ENCODE data around the gene CHD5. TPM values are rescaled to one million over a fixed set of nuclear protein-coding genes. Genes with fewer than 3 reads are reported as not detected.

CHD5 gene
- polyA plus RNA-seq, 1 experiment: 0.02 TPM

- H3K27ac ChIP-seq (ENCODE audit: low read depth, low read length): no peak overlapping the region
- POLR2A ChIA-PET: no interaction called here
- H3K4me3 ChIP-seq (ENCODE audit: low read depth, low read length): no peak overlapping the region
- H3K27me3 ChIP-seq (ENCODE audit: control insufficient read depth, insufficient read depth, low read length): peaks cover 2% of the 10 kb centered on the region
- TF ChIP-seq, protein P1, sequence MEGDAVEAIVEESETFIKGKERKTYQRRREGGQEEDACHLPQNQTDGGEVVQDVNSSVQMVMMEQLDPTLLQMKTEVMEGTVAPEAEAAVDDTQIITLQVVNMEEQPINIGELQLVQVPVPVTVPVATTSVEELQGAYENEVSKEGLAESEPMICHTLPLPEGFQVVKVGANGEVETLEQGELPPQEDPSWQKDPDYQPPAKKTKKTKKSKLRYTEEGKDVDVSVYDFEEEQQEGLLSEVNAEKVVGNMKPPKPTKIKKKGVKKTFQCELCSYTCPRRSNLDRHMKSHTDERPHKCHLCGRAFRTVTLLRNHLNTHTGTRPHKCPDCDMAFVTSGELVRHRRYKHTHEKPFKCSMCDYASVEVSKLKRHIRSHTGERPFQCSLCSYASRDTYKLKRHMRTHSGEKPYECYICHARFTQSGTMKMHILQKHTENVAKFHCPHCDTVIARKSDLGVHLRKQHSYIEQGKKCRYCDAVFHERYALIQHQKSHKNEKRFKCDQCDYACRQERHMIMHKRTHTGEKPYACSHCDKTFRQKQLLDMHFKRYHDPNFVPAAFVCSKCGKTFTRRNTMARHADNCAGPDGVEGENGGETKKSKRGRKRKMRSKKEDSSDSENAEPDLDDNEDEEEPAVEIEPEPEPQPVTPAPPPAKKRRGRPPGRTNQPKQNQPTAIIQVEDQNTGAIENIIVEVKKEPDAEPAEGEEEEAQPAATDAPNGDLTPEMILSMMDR (IDR thresholded peaks at IDR 0.05; ENCODE audit: low read depth, low read length): no peak
- CTCF ChIA-PET: no interaction called here
- H3K9me3 ChIP-seq (ENCODE audit: control insufficient read depth, insufficient read depth, low read length): peaks cover 18% of the 10 kb centered on the region; the same call in 1 of the 2 replicates
- DNase-seq (ENCODE audit: low read depth, low spot score): no peak
Measured at GRCh38 chr1:6126028-6126427, 54.1 kb downstream of the CHD5 start.

- Histone ChIP-seq H3K4me3 (ENCODE audit: low read depth, low read length) (no peak overlapping the region), H3K27ac (ENCODE audit: low read depth, low read length) (no peak overlapping the region), H3K27me3 (ENCODE audit: control insufficient read depth, insufficient read depth, low read length) (peaks cover 2% of the 10 kb centered on the region), H3K9me3 (ENCODE audit: control insufficient read depth, insufficient read depth, low read length) (peaks cover 16% of the 10 kb centered on the region; the same call in 1 of the 2 replicates)
- TF ChIP-seq, protein P1 (IDR thresholded peaks at IDR 0.05; ENCODE audit: low read depth, low read length): no peak
- POLR2A ChIA-PET: no interaction called here
- no peak for DNase-seq (ENCODE audit: low read depth, low spot score)
- CTCF ChIA-PET: no interaction called here
Measured at GRCh38 chr1:6125366-6125765, 54.8 kb downstream of the CHD5 start.

DNA sequence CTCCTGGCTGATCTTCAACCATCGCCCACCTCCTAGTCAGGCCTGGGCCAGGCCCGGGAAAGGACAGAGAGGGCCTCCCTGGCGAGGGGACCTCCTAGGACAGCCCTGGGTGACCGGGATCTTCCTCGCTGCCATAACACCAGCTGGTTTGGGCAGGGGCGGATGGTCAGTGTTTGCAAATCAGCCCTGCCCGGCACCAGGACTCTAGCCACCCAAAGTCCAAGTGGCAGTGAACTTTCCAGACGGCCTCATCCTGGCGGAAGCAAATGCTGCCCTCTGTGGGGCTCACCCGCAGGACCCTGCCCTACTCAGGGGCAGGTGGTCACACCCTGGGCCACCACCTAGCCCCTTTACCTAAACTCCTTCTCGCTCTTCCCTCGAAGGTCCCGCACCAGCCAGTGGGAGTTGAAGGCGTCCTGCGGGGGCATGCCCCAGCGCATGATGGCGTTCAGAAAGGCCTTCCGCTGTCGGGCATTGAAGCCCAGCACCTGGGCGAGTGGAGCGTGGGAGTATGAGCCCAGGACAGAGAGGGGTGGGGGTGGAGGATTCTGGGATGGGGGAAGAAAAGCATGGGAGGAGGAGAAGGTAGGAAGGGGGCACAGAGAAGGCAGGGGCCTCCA, 55.3 kb downstream of the CHD5 start:
- no peak overlapping the region for H3K27ac ChIP-seq (ENCODE audit: low read depth, low read length)
- H3K9me3 ChIP-seq (ENCODE audit: control insufficient read depth, insufficient read depth, low read length): peaks cover 16% of the 10 kb centered on the region; the same call in 1 of the 2 replicates
- DNase-seq (ENCODE audit: low read depth, low spot score): no peak
- TF ChIP-seq, protein P1 (IDR thresholded peaks at IDR 0.05; ENCODE audit: low read depth, low read length): no peak
- ChIA-PET CTCF (no interaction called here), POLR2A (no interaction called here)
- H3K4me3 ChIP-seq (ENCODE audit: low read depth, low read length): no peak overlapping the region
- H3K27me3 ChIP-seq (ENCODE audit: control insufficient read depth, insufficient read depth, low read length): peaks cover 2% of the 10 kb centered on the region

DNA sequence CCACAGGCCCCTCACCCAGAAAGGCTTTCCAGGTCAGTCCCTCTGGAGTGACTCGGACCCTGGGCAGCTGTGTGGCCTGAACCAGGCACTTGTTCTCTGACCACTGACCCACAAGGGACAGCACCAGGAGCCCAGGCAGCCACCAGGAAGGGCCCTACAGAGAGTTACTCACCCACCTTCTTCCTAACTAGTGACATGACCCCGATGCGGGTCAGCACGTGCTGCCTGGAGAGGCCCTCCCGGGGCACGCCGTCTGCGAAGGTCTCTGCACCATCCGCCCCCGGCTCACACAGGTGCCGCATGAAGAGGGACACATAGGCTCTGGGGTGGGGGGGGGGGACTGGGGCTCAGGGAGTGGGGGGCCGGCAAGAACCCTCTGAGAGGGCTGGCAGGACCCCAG, 55.8 kb downstream of the CHD5 start:
- Histone ChIP-seq H3K27ac (ENCODE audit: low read depth, low read length) (no peak overlapping the region), H3K4me3 (ENCODE audit: low read depth, low read length) (no peak overlapping the region), H3K27me3 (ENCODE audit: control insufficient read depth, insufficient read depth, low read length) (no peaks in the 10 kb centered on the region), H3K9me3 (ENCODE audit: control insufficient read depth, insufficient read depth, low read length) (peaks cover 16% of the 10 kb centered on the region; the same call in 1 of the 2 replicates)
- ChIA-PET CTCF (no interaction called here), POLR2A (no interaction called here)
- DNase-seq (ENCODE audit: low read depth, low spot score): no peak
- TF ChIP-seq, protein P1 (IDR thresholded peaks at IDR 0.05; ENCODE audit: low read depth, low read length): no peak

DNA sequence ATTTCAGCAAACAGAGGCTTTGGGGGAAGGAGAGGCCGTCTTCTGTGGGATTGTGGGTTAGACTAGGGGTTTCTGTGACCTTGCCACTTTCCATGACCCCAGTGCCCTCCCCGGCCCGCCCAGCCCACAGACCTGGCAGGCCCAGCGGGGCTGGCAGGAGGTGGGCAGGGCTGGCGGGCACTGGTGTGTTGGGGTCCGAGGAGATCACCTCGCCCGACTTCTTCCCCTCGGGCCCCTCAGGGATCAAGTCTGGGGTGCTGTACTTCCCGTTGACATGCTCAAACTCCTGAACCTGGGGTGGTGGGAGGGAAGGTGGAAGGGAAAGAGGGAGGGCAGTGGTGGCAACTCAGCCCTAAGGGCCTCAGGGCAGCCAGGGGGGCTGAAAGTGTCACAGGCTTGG, 56.3 kb downstream of the CHD5 start:
- H3K4me3 ChIP-seq (ENCODE audit: low read depth, low read length): no peak overlapping the region
- no peaks in the 10 kb centered on the region for H3K27me3 ChIP-seq (ENCODE audit: control insufficient read depth, insufficient read depth, low read length)
- TF ChIP-seq, protein P1 (IDR thresholded peaks at IDR 0.05; ENCODE audit: low read depth, low read length): no peak
- no peak overlapping the region for H3K27ac ChIP-seq (ENCODE audit: low read depth, low read length)
- ChIA-PET CTCF (no interaction called here), POLR2A (no interaction called here)
- no peak for DNase-seq (ENCODE audit: low read depth, low spot score)
- H3K9me3 ChIP-seq (ENCODE audit: control insufficient read depth, insufficient read depth, low read length): peaks cover 12% of the 10 kb centered on the region; the same call in 1 of the 2 replicates

Data from AG04450 (cell line).